Activated CD8-positive, alpha-beta memory T cell treated with anti-CD3 and anti-CD28 coated beads for 1 hour (primary cell): Measurements from ENCODE around the gene PSENEN.

ENCODE experiments used
- DNase-seq, 2 donors: peaks; one replicate each; pipeline ENCODE4 v3.0.0-alpha.2; 2020; ENCODE audit warnings: low read depth in 1 of 2; ENCODE audit errors: extremely low read depth in 1 of 2

The PSENEN gene

GRCh38 chr19:35745328-35746086 lies at the start of gene PSENEN, which contains the start of gene U2AF1L4:
TSS of gene PSENEN (plus strand) at chr19:35745651. CDS start at chr19:35745931, 280 bp downstream.
TSS of gene U2AF1L4 (minus strand) at chr19:35745418. CDS start at chr19:35745391, 27 bp downstream.
- peak; percentile 89 to 91 for DNase-seq

- no peak for DNase-seq
Measured at GRCh38 chr19:35695895-35696422, 49.5 kb upstream of the PSENEN start.

- DNase-seq, result no peak
Measured at GRCh38 chr19:35696835-35697234, 48.6 kb upstream of the PSENEN start.

- peak; percentile 85 to 86 for DNase-seq
Measured at GRCh38 chr19:35702223-35703012, 43.0 kb upstream of the PSENEN start.

- no peak for DNase-seq
Measured at GRCh38 chr19:35703343-35703742, 42.1 kb upstream of the PSENEN start.

GRCh38 chr19:35704218-35704617 lies 41.2 kb upstream of the PSENEN start, which contains the start of gene ZBTB32:
TSS of gene ZBTB32 (plus strand) at chr19:35704558. CDS start at chr19:35714627, 10,069 bp downstream.
- no peak for DNase-seq

- DNase-seq, result no peak
Measured at GRCh38 chr19:35708391-35708790, 37.1 kb upstream of the PSENEN start.

- DNase-seq, result no peak
Measured at GRCh38 chr19:35710784-35711723, 34.4 kb upstream of the PSENEN start.

GRCh38 chr19:35712567-35713505 lies 32.6 kb upstream of the PSENEN start:
- no peak for DNase-seq

GRCh38 chr19:35713506-35713850 lies 32.0 kb upstream of the PSENEN start:
- DNase-seq, result no peak

- no peak for DNase-seq
Measured at GRCh38 chr19:35713904-35714495, 31.5 kb upstream of the PSENEN start.

- no peak for DNase-seq
Measured at GRCh38 chr19:35714601-35715354, 30.7 kb upstream of the PSENEN start.

GRCh38 chr19:35715355-35715809 lies 30.1 kb upstream of the PSENEN start:
- no peak for DNase-seq

GRCh38 chr19:35715981-35716800 lies 29.3 kb upstream of the PSENEN start:
- DNase-seq, result no peak

GRCh38 chr19:35716801-35717664 lies 28.4 kb upstream of the PSENEN start:
- peak; percentile 90 to 91 for DNase-seq

GRCh38 chr19:35717665-35718344 lies 27.6 kb upstream of the PSENEN start, which contains the start of gene KMT2B:
TSS of gene KMT2B (plus strand) at chr19:35718003. CDS start at chr19:35718019, 16 bp downstream.
- no peak for DNase-seq
